GM23248 (cell line): ENCODE data around the gene PADI1.

ENCODE experiments used
- EZH2 ChIP-seq: fragments of 200-600 bp; sonication (generic); IDR thresholded peaks from 2 replicates; pipeline ENCODE4 v1.6.1; 2018; ENCODE audit warnings: antibody characterized with exemption, mild to moderate bottlenecking; ENCODE audit not compliant: insufficient read depth, poor library complexity, severe bottlenecking
- EZH2phosphoT487 ChIP-seq: fragments of 200-600 bp; sonication (generic); IDR thresholded peaks from 2 replicates; pipeline ENCODE4 v1.6.1; 2018; ENCODE audit warnings: antibody characterized with exemption, moderate library complexity, mild to moderate bottlenecking, low read depth; ENCODE audit not compliant: insufficient read depth

DNA sequence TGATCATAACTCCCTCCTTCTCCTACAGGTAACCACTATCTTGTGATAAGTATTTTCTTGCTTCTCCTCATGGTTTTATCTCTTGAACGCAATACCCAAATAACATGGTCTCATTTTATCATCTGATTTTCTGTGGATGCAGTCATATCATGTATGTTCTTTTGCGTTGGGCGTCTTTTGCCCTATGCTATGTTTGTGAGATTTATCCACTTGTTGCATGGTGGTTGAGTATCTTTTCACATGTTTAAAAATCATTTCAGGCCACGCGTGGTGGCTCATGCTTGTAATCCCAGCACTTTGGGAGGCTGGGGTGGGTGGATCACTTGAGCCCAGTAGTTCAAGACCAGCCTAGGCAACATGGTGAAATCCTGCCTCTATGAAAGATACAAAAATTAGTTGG lies 59.5 kb downstream of the PADI1 start:
- TF ChIP-seq EZH2 (no peak), EZH2phosphoT487 (no peak)
